SK-N-SH (cell line): ENCODE measurements around the gene ZNRF1.

Source experiments
- CHD2 ChIP-seq: fragments of 150-350 bp; IDR thresholded peaks from 2 replicates; pipeline ENCODE4 v1.6.1; 2018; ENCODE audit warnings: low read length; ENCODE audit not compliant: partially characterized antibody
- CTCF ChIP-seq: fragments of 200-600 bp; sonication (generic); IDR thresholded peaks from 2 replicates; pipeline ENCODE4 v1.6.1; 2017; ENCODE audit warnings: antibody characterized with exemption, mild to moderate bottlenecking, moderate library complexity
- GATA2 ChIP-seq: sonication (generic); formaldehyde crosslinking; IDR thresholded peaks from 2 replicates; pipeline ENCODE4 v1.5.0; 2020; ENCODE audit warnings: mild to moderate bottlenecking, missing genetic modification reagents
- JUND ChIP-seq: IDR thresholded peaks from 2 replicates; pipeline ENCODE4 v1.4.0; 2012
- MAX ChIP-seq: IDR thresholded peaks from 2 replicates; pipeline ENCODE4 v1.4.0; 2012; ENCODE audit warnings: low read depth
- NFIC ChIP-seq: IDR thresholded peaks from 2 replicates; pipeline ENCODE4 v1.4.0; 2012; ENCODE audit warnings: borderline replicate concordance
- NRF1 ChIP-seq: IDR thresholded peaks from 2 replicates; pipeline ENCODE4 v1.6.1; 2012; ENCODE audit warnings: low read depth, mild to moderate bottlenecking, low read length
- POLR2AphosphoS5 ChIP-seq: IDR thresholded peaks from 2 replicates; pipeline ENCODE4 v1.6.1; 2012; ENCODE audit warnings: low read depth, low read length

- TF ChIP-seq NFIC (no peak), CHD2 (no peak), CTCF (no peak), GATA2 (CRISPR knock-in tag) (no peak), POLR2AphosphoS5 (no peak), JUND (no peak), MAX (no peak), NRF1 (no peak)
These were observed 76.3 kb downstream of the ZNRF1 start for GRCh38 chr16:75074920-75075687.
